HG03045 (cell line): ENCODE measurements around the gene GORASP1.

Experiments
- ATAC-seq: cut with Tn5 transposase; IDR thresholded peaks from one replicate; pipeline ENCODE4 v1.9.1; 2021; ENCODE audit warnings: mild to moderate bottlenecking, moderate library complexity; ENCODE audit not compliant: unreplicated experiment

Gene GORASP1

DNA sequence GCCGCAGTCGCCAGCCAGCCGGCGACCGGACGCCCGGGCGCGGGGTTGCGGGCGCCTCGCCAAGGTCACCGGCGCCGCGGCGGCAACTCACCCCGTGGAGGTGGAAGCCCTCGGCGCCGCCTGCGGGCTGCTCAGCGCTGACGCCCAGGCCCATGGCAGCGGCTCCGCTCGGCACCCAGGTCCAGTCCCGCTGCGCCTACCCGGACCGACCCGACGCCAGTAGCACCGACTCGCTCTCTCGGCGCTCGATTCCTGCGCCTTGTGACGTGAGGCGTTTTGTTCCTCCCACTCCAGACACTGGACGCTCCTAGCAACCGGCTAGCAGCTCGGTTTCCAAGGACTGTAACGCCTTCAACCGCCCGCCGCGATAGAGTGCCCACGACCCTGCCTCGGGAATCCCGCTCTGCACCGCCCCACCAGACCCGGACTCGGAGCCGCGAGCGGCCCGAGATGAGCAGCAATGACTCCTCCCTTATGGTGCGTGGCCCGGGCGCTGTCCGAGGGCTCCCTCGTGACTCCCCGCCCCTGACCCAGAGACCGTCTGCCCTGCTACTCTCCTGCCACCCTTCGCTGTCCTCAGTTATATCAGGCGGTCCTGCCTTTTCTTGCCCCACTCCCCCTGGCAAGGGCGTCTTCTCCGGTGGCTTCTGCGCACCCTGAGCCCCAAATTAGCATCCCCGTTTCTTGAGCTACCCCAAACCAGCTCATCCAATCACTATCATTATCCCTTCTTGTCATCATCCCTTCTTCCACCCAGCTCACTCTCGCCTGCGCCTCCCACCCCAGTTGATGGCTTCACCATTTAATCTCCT, at the start of gene GORASP1, which contains the start of gene TTC21A:
GORASP1 (minus strand) TSS at position 240 of the 812 bp plus-strand sequence; CDS start at position 154, 86 bp downstream.
TTC21A (plus strand) TSS at position 293 of the 812 bp plus-strand sequence; CDS start at position 451, 158 bp downstream.
- peak; percentile 70 for ATAC-seq

DNA sequence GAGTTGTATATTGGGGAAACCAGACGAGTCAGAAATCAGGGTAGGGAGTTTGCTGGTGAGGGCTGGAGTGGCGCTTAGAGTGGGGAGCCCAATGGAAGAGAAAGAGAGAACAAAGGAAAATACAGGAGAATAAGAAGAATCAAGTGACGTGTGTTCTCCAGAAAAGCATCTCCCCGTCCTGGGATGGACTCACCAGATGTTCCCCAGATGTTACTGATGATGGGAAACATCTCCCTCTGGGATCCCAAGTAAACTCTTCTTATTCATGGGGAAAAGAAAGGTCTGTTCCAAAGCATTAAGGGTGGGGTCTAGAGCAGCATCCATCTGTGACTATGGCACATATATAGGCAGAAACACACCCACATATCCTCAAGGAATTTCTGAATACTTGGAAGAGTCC, 49.0 kb upstream of the GORASP1 start:
- ATAC-seq: no peak

DNA sequence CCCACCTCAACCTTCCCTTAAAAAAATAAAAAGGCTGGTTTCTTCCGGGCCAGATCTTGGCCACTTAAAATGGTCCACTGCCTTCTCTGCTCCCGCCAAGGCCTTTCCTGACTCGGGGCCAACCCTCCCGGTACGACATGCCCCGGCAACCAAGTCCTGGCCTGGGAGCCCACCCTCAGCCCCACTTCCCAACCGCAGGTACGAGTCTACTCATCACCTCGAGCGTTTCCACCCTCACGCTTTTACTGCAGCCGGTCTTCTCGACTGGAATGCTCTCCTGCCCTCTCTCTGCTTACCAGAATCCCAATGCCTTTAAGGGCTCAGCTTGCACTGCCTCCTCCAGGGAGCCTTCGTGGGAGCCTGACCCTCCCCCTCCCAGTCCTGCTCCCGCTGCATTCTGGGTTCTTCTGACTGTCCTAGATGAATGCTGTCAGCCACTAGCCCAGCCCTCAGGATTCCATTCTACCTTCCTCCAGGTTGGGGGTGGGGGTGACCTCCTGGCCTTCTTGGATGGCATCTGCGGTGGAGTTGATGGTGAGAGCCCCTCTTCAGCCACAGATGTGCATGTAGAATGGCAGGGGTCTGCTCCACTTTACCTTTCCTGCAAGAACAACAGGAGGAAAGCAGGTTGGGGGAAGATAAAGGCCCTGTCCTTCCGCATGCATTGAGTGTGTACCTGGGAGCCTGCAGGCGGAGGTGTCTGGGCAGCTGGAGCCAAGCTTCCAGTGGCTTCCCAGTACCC, 47.0 kb upstream of the GORASP1 start:
- no peak for ATAC-seq

DNA sequence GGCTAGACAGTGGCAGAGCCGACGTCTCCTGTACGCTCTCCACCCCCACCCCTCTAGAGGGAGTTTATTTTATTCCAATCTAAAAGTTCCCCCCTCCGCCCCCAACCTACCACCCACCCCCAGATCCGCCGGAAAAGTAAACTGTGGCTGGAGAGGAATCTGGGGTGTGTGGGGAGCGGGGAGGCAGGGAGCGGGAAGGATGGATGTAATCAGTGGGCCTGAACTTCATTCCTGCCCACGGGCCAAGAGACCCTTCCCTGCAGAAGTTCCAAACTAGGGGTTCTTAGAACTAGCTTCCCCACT, 46.5 kb upstream of the GORASP1 start:
- no peak for ATAC-seq

DNA sequence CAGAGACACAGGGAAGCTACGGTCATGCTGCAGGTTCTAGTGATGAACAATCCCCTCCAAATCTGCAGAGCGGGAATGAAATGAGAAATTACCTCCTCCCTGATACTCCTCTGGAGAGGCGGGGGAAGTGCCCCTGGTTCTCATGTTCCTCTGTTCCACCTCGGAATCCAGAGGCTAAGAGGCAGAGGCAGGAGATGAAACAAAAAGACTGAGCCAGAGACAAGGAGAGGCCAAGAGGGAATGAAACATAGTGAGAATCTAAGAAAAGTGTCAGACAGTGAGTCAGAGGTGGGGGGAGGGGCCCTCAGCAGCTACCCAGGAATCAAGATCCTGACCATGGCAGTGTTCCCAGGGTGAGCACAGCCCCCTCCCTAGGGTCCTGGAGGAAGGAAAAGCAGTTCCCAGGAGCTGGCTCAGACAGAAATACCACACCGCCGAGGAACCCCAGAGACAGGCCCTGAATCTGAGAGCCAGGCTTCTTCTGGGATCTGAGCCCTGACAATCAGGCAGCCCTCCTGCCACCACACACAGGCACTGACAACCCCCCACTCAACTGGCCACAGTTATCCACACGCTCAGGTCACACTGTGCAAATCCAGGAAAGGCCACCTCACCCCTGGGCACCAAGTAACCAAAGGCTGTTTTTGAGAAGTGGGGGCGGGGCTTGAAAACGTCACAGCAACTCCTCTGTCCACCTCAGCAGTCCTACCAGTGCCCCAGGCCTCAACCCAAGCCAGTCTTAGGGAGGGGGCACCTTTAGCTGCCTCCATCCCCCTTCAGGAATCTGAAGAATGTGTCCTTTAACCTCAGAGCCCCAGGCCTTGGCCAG, 43.6 kb upstream of the GORASP1 start:
- ATAC-seq: no peak

DNA sequence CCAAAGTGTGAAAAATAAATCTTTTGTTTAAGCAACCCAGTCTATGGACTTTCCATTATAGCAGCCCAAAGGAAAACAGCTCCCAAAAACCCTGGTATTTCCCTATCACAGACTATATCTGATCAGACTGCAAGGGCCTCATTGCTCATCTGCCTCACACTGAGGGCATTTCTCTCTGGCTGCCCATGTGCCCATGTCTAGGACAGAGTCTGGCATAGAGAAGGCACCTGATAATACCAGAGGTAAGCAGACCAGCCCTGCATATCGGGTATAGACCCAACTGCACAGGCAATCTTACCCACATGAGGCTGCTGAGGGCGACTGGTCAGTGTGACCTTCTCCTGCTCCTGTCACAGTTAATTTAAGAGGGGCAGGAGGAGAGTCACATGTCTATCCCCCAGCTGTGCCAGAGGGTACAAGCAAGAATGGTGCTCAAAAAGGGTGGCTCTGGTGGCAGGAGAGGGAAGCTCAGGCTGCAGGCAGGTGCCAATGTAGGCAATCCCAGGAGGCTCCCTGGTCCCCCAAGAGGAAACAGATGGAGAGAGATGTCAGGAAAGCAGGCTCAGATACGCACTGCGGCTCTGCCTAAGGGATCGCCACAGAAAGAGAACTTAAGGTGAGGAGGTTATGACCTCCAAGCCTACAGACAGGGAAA, 42.8 kb upstream of the GORASP1 start:
- no peak for ATAC-seq

DNA sequence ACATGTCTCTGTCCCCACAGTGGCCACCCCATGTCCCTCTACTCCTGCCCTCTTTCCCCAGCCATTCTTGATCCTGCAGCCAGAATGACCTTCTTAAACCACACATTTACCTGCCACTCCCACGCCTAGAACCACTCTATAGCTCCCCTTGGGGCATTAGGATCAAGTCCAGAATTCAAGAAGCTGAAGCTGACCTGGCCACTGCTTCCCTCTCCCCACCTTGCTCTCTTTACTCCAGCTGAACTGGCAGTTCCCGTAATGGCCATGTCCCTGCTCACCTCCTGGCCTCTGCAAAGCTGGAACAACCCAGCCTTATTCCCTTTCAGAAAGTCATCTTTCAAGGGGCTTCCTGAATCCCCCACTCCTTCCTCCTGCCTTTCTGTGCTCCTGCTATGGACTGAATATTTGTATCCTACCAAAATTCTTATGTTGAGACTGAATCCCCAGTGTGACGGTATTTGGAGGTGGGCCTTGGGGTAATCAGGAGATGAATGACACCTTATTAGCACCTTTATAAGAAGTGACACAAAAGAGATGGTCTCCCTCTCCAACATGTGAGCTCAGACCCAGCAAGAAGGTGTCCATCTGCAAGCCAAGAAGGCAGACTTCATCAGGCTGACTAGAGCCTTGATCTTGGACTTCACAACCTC, 42.2 kb upstream of the GORASP1 start:
- ATAC-seq: no peak

DNA sequence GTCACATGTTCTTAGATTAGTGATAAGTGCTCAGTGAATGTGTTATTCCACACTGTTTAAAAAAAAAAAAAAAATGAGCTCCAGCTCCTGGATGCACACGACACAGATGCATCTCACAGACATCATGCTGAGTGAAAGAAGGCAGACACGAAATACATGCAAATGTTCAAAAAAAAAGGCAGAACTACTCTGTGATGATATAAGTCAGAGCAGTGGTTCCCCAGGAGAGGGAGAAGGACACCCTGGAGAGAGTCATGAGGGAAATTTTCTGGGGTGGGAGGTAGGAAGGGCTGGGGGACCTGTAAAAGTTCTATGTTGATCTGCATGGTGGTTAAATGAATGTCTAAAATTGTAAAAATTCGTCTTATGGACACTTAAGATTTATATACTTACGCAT, 41.6 kb upstream of the GORASP1 start:
- ATAC-seq: no peak

DNA sequence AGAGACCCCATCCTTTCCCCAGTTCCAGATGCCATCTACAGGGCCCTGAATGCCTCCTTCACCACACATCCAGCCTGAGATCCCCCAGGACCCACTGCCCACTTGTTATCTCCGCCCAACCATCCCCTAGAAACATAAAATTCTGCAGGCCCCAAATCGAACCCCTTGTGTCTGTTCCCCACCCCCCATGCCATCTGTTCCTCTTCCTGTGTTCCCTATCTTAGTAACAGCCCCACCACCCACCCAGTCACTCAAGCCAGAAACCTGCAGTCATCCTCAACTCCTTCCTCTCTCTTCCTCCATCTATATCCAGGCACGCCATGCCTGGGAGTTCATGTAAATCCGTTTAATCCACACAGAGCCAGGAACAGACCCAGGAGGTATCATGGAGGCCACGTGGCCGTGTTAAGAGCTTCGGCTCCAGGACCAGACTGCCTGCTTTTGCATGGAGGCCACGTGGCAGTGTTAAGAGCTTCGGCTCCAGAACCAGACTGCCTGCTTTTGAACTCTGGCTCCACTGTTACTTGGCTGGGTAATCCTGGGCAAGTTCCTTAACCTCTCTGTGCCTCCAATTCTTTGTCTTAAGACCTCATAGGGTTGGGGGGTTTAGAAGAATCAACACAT, 41.1 kb upstream of the GORASP1 start:
- no peak for ATAC-seq

DNA sequence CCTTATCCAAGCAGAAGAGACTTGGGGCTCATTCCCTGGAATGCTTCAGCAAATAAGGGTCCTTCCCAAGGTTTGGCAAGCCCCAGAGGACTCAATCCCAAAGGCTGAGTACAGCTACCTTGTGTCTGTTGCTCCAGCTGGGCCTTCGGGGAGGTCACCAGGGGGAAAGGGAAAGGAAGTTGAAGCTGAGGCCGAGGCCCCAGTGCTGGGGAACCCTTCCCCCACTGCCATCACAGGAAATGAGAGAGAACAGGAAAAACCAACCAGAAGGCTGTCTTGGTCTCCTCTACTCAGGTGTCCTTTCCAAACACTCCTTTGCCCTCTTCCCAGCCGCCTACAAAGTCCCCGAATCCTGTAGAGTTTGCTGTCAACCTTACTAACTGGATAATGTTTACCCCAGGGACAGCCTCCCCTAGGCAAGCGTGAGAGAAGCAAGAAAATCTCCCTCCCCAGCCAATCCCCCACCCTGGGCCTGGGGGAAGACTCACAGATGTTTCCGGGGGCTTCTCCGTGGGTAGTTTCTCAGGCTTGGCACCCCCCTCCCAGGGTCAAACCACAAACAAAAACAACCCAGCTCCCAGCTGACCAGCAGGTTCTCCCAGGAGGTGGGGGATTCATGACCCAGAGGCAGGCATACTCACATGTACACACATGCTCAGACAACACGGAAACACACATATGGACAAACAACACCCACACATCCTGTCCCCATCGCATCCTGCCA, 40.4 kb upstream of the GORASP1 start:
- peak; percentile 20 for ATAC-seq

DNA sequence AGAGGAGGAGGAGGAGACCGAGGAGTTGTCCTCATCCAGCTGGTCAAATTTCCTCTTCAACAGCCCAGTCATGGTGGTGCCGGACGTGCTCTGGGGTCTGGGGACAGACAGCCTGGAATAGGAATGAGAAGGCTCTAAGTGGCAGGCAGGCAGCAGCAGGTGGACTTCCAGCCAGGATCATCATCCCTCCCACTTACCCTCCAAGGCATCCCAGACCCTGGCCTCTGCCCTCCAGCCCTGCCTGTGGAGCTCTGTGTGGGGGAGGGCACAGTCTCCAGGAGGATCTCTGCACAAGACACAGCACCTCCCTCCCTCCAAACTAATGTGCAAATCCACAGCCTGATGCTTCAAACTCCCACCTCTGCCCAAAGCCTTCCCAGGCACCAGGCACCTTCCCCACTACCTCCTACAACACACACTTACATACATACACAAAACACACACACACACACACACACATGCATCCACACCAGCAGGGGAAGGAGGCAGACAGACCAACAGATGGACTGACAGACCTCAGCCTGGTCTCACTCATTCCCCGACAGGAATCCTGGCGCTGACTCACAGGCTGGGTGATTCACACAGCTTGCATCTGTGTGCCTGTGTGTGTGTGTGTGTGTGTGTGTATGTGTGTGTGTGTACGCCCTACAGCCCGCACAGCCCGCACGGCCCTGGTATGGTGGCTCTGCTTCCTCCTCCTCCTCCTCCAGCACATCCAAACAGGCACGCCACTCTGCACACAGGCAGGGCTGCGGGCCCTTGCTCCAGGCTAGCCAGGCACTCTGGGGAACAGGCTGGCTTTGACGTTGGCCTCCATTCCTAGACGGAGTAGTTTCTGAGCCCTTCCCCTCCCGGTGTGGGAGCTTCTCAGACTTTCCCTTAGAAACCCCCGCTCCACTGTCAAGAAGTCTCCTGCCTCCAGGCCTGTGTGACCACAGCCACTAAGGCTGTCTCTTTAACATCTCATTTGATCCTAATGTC, 39.5 kb upstream of the GORASP1 start:
- ATAC-seq: no peak

DNA sequence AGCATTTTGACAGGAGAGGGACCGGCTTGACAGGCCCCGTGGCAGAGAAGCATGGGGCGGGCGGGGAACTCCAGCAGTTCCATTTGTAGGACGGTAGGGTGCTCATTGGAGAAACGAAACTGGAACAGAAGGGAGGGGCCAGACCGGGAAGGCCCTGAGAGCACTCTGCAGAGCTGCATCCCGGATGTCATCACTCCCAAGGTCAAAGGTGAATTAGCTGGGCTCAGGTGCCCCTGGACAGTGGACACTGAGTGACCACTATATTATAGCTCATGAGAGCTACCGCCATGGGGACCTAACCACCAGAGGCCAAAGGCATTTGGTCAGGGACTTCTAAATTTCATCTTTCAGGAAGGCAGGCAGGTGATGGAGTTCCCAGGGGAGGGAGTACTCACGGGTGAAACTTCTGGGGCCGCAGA, 38.7 kb upstream of the GORASP1 start:
- no peak for ATAC-seq

DNA sequence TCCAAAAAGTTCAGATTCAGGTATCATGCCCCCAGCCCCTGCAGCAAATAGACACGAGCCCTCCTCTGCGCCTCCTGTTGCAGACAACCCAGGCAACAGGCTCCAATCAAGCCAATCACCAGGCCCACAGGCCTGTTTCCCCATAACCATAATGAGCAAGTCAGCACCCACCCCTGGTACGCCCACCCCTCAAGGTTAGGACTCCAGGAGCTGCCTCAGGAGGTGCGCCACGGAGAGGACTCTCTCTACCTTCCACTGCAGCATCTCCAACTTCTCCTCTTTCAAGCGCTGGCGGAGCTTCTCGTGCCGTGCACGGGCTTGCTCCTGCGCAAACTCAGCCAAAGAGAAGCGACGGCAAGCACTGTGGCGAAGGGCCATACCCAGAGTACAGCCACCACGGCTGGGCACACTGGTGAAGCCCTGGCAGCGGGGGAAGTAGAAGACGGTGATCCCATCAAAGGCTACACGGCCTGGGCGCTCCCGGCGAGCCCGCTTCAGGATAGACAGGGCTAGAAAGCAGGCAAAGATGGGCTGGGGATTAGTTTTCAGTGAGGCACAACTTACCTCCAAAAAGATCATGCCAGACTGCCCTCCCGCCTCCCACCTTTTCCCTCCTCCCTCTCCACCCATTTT, 37.4 kb upstream of the GORASP1 start:
- ATAC-seq: no peak

DNA sequence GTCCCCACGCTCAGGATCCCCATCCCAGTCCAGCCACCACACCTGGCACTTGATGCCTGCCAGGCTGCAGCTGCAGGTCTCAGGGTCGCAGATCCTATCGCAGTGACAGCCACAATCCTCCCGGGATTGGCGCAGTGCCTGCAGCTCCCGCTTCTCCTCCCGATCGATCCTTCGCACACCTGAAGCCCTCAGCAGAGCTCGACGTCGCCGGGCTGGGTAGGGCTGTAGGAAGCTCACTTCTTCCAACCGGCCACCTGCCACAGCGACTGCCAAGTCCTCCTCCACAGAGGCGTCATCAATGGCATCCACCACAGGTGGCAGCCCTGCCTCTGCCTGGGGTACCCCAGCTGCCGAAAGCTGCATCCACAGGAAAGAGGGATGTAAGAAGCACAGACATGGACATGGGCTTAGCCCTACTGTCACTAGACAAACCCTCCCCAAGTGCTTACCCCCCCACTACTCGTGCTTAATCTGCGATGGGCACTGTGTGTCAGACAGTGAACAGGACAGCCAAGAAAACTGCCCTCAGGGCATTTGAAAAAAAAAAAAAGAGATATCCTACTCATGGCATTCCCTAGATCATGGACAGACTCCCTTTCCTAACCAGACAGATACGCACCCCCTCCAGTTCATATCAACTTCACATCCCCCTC, 36.8 kb upstream of the GORASP1 start:
- ATAC-seq: no peak

DNA sequence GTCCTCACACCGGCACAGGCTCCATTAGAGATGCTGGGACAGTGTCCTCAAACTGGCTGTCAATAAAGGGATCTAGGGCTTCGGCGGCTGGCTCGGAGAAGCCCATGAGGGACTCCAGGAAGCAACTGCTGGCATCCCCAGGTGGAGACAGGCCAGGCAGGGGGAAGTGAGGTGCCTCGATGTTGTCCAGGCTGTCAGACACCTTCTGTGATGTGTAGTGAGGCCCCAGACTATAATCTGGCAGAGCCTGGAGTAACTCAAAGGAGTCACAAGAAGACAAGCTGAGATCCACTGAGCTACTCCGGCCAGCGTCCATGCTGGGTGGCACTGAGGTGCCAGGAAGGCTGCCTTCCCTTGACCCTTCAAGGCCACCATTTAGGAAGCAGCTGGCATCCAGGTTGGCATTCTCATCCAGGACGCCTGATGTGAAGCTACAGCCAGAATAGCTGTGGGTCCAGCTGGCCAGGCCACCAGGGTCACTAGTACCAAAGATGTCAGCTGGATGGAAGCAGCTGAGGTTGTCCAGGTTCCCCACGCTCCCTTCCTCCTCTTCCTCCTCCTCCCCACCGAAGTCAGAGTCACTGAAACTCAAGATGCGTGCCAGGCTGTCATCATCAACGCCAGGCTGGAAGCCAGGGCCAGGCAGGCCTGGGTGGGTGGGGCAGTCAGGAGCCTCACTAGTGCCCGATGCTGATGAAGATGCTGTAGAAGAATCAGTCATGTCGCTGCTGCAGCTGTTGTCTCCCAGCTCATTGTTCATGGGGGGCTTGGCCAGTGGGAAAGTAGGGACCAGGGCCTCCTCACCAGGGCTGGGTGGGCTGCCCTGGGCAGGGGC, 35.8 kb upstream of the GORASP1 start:
- no peak for ATAC-seq

DNA sequence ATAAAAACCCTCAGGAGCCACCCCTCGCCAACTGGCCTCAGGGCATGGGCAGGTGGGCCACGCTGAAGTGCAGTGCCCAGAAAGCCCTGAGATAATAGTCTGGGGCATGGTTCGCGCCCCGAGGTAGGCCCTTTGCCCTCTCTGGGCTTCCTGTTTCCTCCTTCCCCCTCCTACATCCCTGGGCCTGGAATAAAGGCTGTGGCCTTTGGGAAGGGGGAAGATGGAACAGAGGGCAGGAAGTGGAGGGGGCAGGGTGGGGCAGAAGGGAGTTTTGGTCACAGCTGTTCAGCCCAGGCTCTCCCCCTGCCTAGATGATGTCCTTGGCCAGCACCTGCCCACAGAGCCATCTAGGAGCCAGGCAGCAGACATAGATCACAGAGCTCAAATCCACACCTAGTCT, 34.6 kb upstream of the GORASP1 start:
- no peak for ATAC-seq
